SK-N-SH (cell line): ENCODE results near the gene AFF3. TPM values are rescaled to one million over a fixed set of nuclear protein-coding genes. Genes with fewer than 3 reads are reported as not detected.
A peak's percentile ranks its signal among the peaks of the same experiment; 100 is the strongest.

ENCODE experiments used
- CTCF ChIA-PET: fragments of 300-600, 350-600 bp; formaldehyde crosslinking; extraction: SDS; loops from one replicate; lab custom pipeline; 2021; lab: Yijun Ruan, JAX
- POLR2A ChIA-PET: fragments of 350-600 bp; sonication (Branson Sonifier 250); formaldehyde crosslinking; extraction: SDS; loops from one replicate; lab custom pipeline; 2020; ENCODE audit warnings: antibody characterized with exemption, inconsistent platforms; lab: Yijun Ruan, JAX
- DNase-seq: peaks from one replicate; pipeline ENCODE4 v3.0.0; 2012
- H2AFZ ChIP-seq: fragments of 200-600 bp; sonication (generic); 2 replicates; pipeline ENCODE4 v1.8.1; 2016; ENCODE audit warnings: antibody characterized with exemption, mild to moderate bottlenecking, low read depth
- H3F3A ChIP-seq: fragments of 200-600 bp; sonication (generic); replicated peaks from 2 replicates; pipeline ENCODE3; 2016; ENCODE audit warnings: antibody characterized with exemption, mild to moderate bottlenecking; ENCODE audit not compliant: insufficient read depth
- H3K27ac ChIP-seq, 2 experiments: fragments of 200-500 bp in 1 of 2; fragments of 200-600 bp in 1 of 2; sonication (Bioruptor generic) in 1 of 2; sonication (generic), shearing (Covaris generic) in 1 of 2; 2 replicates each; pipeline versions ENCODE4 v1.5.1 to v1.6.1; 2014 to 2016; ENCODE audit warnings: low read depth in 2 of 2, inconsistent platforms in 1 of 2, low read length in 1 of 2, mild to moderate bottlenecking in 1 of 2, mixed read lengths in 1 of 2
- H3K27me3 ChIP-seq: fragments of 200-600 bp; sonication (generic), shearing (Covaris generic); 2 replicates; pipeline ENCODE4 v1.6.1; 2016; ENCODE audit warnings: mixed run types; ENCODE audit not compliant: insufficient read depth
- H3K36me3 ChIP-seq, 2 experiments: fragments of 200-500 bp in 1 of 2; fragments of 200-600 bp in 1 of 2; sonication (Bioruptor generic) in 1 of 2; sonication (generic) in 1 of 2; replicated peaks in 1 of 2; 2 replicates each; pipeline versions ENCODE3 to v1.5.1; 2014 to 2016; ENCODE audit warnings: low read length in 1 of 2, mild to moderate bottlenecking in 1 of 2; ENCODE audit not compliant: insufficient read depth in 2 of 2, control insufficient read depth in 1 of 2
- H3K4me1 ChIP-seq, 2 experiments: fragments of 200-500 bp in 1 of 2; fragments of 200-600 bp in 1 of 2; sonication (Bioruptor generic) in 1 of 2; sonication (generic), shearing (Covaris generic) in 1 of 2; 2 replicates each; pipeline versions ENCODE4 v1.5.1 to v1.6.1; 2014 to 2016; ENCODE audit warnings: low read depth in 1 of 2, low read length in 1 of 2, mixed run types in 1 of 2; ENCODE audit not compliant: insufficient read depth in 2 of 2, control insufficient read depth in 1 of 2
- H3K4me2 ChIP-seq: fragments of 200-600 bp; sonication (generic), shearing (Covaris generic); 2 replicates; pipeline ENCODE4 v1.6.1; 2017; ENCODE audit warnings: mixed run types
- H3K4me3 ChIP-seq, 2 experiments: fragments of 200-500 bp in 1 of 2; fragments of 200-600 bp in 1 of 2; sonication (Bioruptor generic) in 1 of 2; sonication (generic), shearing (Covaris generic) in 1 of 2; 2 replicates each; pipeline versions ENCODE4 v1.5.1 to v1.8.1; 2014 to 2016; ENCODE audit warnings: low read depth in 2 of 2, inconsistent platforms in 1 of 2, low read length in 1 of 2, mild to moderate bottlenecking in 1 of 2, mixed read lengths in 1 of 2, moderate library complexity in 1 of 2
- H3K79me2 ChIP-seq: fragments of 200-600 bp; sonication (generic); 2 replicates; pipeline ENCODE4 v1.8.1; 2017; ENCODE audit warnings: mild to moderate bottlenecking; ENCODE audit not compliant: insufficient read depth
- H3K9ac ChIP-seq: fragments of 200-600 bp; sonication (generic); 2 replicates; pipeline ENCODE4 v1.6.1; 2017; ENCODE audit warnings: mixed run types
- H3K9me2 ChIP-seq: fragments of 200-600 bp; sonication (generic); 2 replicates; pipeline ENCODE4 v1.6.1; 2017; ENCODE audit warnings: mixed run types
- H3K9me3 ChIP-seq: fragments of 200-600 bp; sonication (generic); 2 replicates; pipeline ENCODE4 v1.6.1; 2017; ENCODE audit warnings: mixed run types, mild to moderate bottlenecking, moderate library complexity
- H4K20me1 ChIP-seq: fragments of 200-600 bp; sonication (generic); 2 replicates; pipeline ENCODE4 v1.6.1; 2017; ENCODE audit warnings: mild to moderate bottlenecking, mixed run types; ENCODE audit not compliant: insufficient read depth
- CHD2 ChIP-seq: fragments of 150-350 bp; IDR thresholded peaks from 2 replicates; pipeline ENCODE4 v1.6.1; 2018; ENCODE audit warnings: low read length; ENCODE audit not compliant: partially characterized antibody
- ELF1 ChIP-seq: IDR thresholded peaks from 2 replicates; pipeline ENCODE4 v1.4.0; 2012
- EP300 ChIP-seq, 2 experiments: IDR thresholded peaks; 2 replicates each; pipeline versions ENCODE4 v1.4.0 to v1.6.1; 2012; ENCODE audit warnings: borderline replicate concordance in 1 of 2, low read depth in 1 of 2, low read length in 1 of 2
- GATA2 ChIP-seq: sonication (generic); formaldehyde crosslinking; IDR thresholded peaks from 2 replicates; pipeline ENCODE4 v1.5.0; 2020; ENCODE audit warnings: mild to moderate bottlenecking, missing genetic modification reagents
- MXI1 ChIP-seq: IDR thresholded peaks from 2 replicates; pipeline ENCODE4 v1.6.1; 2012; ENCODE audit warnings: mild to moderate bottlenecking, low read depth, low read length, improper control_type of control experiment
- NFIC ChIP-seq: IDR thresholded peaks from 2 replicates; pipeline ENCODE4 v1.4.0; 2012; ENCODE audit warnings: borderline replicate concordance
- NRF1 ChIP-seq: IDR thresholded peaks from 2 replicates; pipeline ENCODE4 v1.6.1; 2012; ENCODE audit warnings: low read depth, mild to moderate bottlenecking, low read length
- PBX3 ChIP-seq: IDR thresholded peaks from 2 replicates; pipeline ENCODE4; 2012
- RAD21 ChIP-seq: IDR thresholded peaks from 2 replicates; pipeline ENCODE4 v1.6.1; 2012; ENCODE audit warnings: mild to moderate bottlenecking, low read length
- RCOR1 ChIP-seq: fragments of 150-350 bp; IDR thresholded peaks from 2 replicates; pipeline ENCODE4 v1.6.1; 2017; ENCODE audit warnings: antibody characterized with exemption, low read length
- RFX5 ChIP-seq: IDR thresholded peaks from 2 replicates; pipeline ENCODE4 v1.6.1; 2012; ENCODE audit warnings: mild to moderate bottlenecking, improper control_type of control experiment, low read length
- TCF12 ChIP-seq: IDR thresholded peaks from 2 replicates; pipeline ENCODE4 v1.4.0; 2012
- WGBS: methylation state at CpG from one replicate; pipeline ENCODE4 v1.1.6; 2017; ENCODE audit warnings: low lambda C conversion rate; 5-methylcytosine and 5-hydroxymethylcytosine counted together
- polyA plus RNA-seq, 3 experiments: library from polyadenylated mRNA; depleted of rRNA; stranded (reverse); fragments of >200 nt; gene quantifications; 2 replicates each; pipeline ENCODE4 v1.2.3, GENCODE V29; 2012
- TF ChIP-seq, protein P1 (sequence below): IDR thresholded peaks from 2 replicates; pipeline ENCODE4 v1.4.0; 2012; ENCODE audit warnings: low read depth

Gene AFF3
- polyA plus RNA-seq, 1 of the 3 experiments (the other 2 are of a cell fraction): 0.36 TPM

GRCh38 chr2:99644419-99644787 lies 498.0 kb downstream of the AFF3 start:
- ChIA-PET POLR2A (interaction anchor here (1.6 kb wide), 1 partner anchor 13 kb away, joined by 8 read pairs; no protein-coding TSS in a partner anchor), CTCF (interaction anchor here (0.8 to 1.2 kb wide), 2 partner anchors 40 to 85 kb away, joined by 3 read pairs; no protein-coding TSS in a partner anchor)
- TF ChIP-seq CHD2: peak; percentile 22
- TF ChIP-seq EP300 (IDR thresholded peaks at IDR 0.05; ENCODE audit: borderline replicate concordance in 1 of 2, low read depth in 1 of 2, low read length in 1 of 2): peak in 1 of 2 experiments; percentile 75; a peak in 1 of 4 replicates
- TF ChIP-seq MXI1: peak; percentile 86
- peak; percentile 42 for TF ChIP-seq TCF12
- no peak for TF ChIP-seq ELF1
- TF ChIP-seq RAD21: peak; percentile 23; the same call in 1 of the 2 replicates
- peak; percentile 59 for TF ChIP-seq PBX3
- TF ChIP-seq, protein P1, sequence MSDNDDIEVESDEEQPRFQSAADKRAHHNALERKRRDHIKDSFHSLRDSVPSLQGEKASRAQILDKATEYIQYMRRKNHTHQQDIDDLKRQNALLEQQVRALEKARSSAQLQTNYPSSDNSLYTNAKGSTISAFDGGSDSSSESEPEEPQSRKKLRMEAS: no peak
- peak; percentile 56; the same call in 1 of the 2 replicates for TF ChIP-seq NFIC
- TF ChIP-seq GATA2 (CRISPR knock-in tag): peak; percentile 53
- no peak; the same call in 1 of the 2 replicates for TF ChIP-seq RCOR1
- Histone ChIP-seq H3K4me2 (no peak overlapping the region), H3K4me1 (peaks cover 0 to 47% of the 10 kb centered on the region in 2 experiments; a peak in 2 of 4 replicates), H3K27ac (peak overlapping the region in 1 of 2 experiments; percentile 96; a peak in 2 of 4 replicates), H3K9me3 (no peaks in the 10 kb centered on the region), H4K20me1 (no peaks in the 10 kb centered on the region), H2AFZ (no peak overlapping the region), H3K36me3 (no peaks in the 10 kb centered on the region), H3K79me2 (no peaks in the 10 kb centered on the region), H3K4me3 (no peak overlapping the region), H3F3A (no peaks in the 10 kb centered on the region), H3K9me2 (no peaks in the 10 kb centered on the region), H3K9ac (no peak overlapping the region), H3K27me3 (no peaks in the 10 kb centered on the region)
- DNase-seq: peak; percentile 45
- 19% methylated on average over 5 of the region's 5 CpGs for WGBS

- H3K4me3 ChIP-seq: no peak overlapping the region
- H3K4me2 ChIP-seq: no peak overlapping the region
- H3K9me2 ChIP-seq: no peaks in the 10 kb centered on the region
- peaks cover 0 to 48% of the 10 kb centered on the region in 2 experiments; a peak in 2 of 4 replicates for H3K4me1 ChIP-seq
- ChIA-PET CTCF (interaction anchor here (0.8 to 1.2 kb wide), 2 partner anchors 40 to 85 kb away, joined by 3 read pairs; no protein-coding TSS in a partner anchor), POLR2A (interaction anchor here (1.6 kb wide), 1 partner anchor 13 kb away, joined by 8 read pairs; no protein-coding TSS in a partner anchor)
- H3K36me3 ChIP-seq: no peaks in the 10 kb centered on the region
- no peak overlapping the region for H3K9ac ChIP-seq
- DNase-seq: no peak
- peak overlapping the region in 1 of 2 experiments; percentile 96; a peak in 3 of 4 replicates for H3K27ac ChIP-seq
- no peak overlapping the region for H2AFZ ChIP-seq
- no peaks in the 10 kb centered on the region for H3K79me2 ChIP-seq
- 0 out of 2 replicates have a peak, but pooled peaks have one; percentile 10 for TF ChIP-seq RFX5
- no peak for TF ChIP-seq EP300 (IDR thresholded peaks at IDR 0.05; ENCODE audit: borderline replicate concordance in 1 of 2, low read depth in 1 of 2, low read length in 1 of 2)
- no peak for TF ChIP-seq NRF1
- H3F3A ChIP-seq: no peaks in the 10 kb centered on the region
- H3K27me3 ChIP-seq: no peaks in the 10 kb centered on the region
- 30% methylated on average over 9 of the region's 9 CpGs for WGBS
- no peaks in the 10 kb centered on the region for H3K9me3 ChIP-seq
- H4K20me1 ChIP-seq: no peaks in the 10 kb centered on the region
Measured at GRCh38 chr2:99643787-99644418, 498.5 kb downstream of the AFF3 start.
